ENCODE data around the gene BHLHA9.

The BHLHA9 gene

DNA sequence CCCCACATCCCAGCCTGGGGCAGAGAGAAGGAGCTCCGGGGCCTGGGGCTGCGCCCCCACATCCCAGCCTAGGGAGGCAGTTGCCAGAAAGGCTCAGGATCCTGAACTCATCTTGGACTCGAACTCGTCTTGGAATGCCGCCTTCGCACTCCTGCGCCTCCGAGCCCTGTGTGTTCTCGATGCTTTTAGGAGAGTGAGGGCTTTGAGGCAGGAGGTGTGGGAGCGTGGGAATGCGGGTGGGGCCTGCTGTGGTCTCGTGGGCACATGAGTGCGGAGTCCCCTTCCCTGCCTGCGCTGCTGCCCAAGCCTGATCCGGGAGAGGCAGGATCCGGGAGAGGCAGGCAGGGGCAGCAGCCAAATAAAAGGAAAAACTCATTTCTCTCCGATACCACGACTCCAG lies 1.2 kb downstream of the BHLHA9 start:
- H3K4me1 ChIP-seq (ENCODE audit: control insufficient read depth, insufficient read depth, low read depth, low read length): peaks cover 12% of the 10 kb centered on the region
- no peak overlapping the region for H3K4ac ChIP-seq (ENCODE audit: low read depth in 1 of 2, low read length in 2 of 2)
- H2BK15ac ChIP-seq (ENCODE audit: low read depth, poor library complexity, severe bottlenecking): no peak overlapping the region
- no peak overlapping the region for H2AK5ac ChIP-seq (ENCODE audit: low read length, severe bottlenecking)
- DNase-seq: no peak
- H3K18ac ChIP-seq (ENCODE audit: low read depth in 1 of 2, low read length in 2 of 2): no peak overlapping the region
- no peak overlapping the region for H3K9ac ChIP-seq (ENCODE audit: low read length)
- H3K4me2 ChIP-seq (ENCODE audit: low read length, poor library complexity, severe bottlenecking): no peak overlapping the region
- no peak overlapping the region for H3K14ac ChIP-seq (ENCODE audit: low read length in 2 of 2)
- H3K23ac ChIP-seq (ENCODE audit: low read length in 2 of 2): no peak overlapping the region
- no peak overlapping the region for H2BK12ac ChIP-seq (ENCODE audit: low read length in 2 of 2)
- H3K36me3 ChIP-seq (ENCODE audit: control insufficient read depth in 1 of 2, insufficient read depth in 2 of 2, low read depth in 1 of 2, low read length in 2 of 2): no peaks in the 10 kb centered on the region
- H4K91ac ChIP-seq (ENCODE audit: low read length): no peak overlapping the region
- no peaks in the 10 kb centered on the region for H3K9me3 ChIP-seq (ENCODE audit: control insufficient read depth, low read length)
- H3K27ac ChIP-seq (ENCODE audit: low read length, poor library complexity, severe bottlenecking): no peak overlapping the region
- H3K79me1 ChIP-seq (replicated peaks; ENCODE audit: low read length, poor library complexity, severe bottlenecking): no peaks in the 10 kb centered on the region
- H2BK120ac ChIP-seq (ENCODE audit: low read depth, low read length): no peak overlapping the region
- H2AFZ ChIP-seq (ENCODE audit: low read depth, low read length): no peak overlapping the region
- no peak overlapping the region for H4K8ac ChIP-seq (ENCODE audit: low read length)
- 86% methylated on average over 18 of the region's 18 CpGs for WGBS
- no peak overlapping the region for H3K4me3 ChIP-seq (ENCODE audit: insufficient read depth in 1 of 2, low read depth in 1 of 2, low read length in 2 of 2)
- H2BK5ac ChIP-seq (ENCODE audit: low read depth, low read length, poor library complexity, severe bottlenecking): no peak overlapping the region
- H3K27me3 ChIP-seq (ENCODE audit: control insufficient read depth in 1 of 2, insufficient read depth in 1 of 2, low read length in 2 of 2): peaks cover 19 to 51% of the 10 kb centered on the region in 2 experiments

DNA sequence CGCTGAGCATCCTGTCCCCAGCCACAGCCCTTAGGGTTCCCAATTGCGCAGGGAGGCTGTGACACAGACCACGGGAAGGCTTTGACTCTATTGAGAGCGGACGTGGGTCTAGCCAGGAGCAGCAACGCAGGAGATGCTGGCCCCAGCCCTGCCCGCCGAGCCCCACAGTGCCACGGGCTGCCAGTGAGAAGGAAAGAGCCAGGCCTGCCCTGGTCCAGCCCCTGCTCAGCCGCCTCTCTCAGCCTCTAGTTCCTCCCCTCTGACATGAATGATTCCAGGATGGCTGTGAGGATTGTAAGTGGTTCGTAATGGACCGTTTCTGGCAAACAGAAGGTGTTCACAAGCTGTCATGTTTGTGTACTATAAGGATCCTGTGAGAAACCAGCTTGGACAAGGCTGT lies 2.5 kb downstream of the BHLHA9 start:
- H3K4me3 ChIP-seq (ENCODE audit: insufficient read depth in 1 of 2, low read depth in 1 of 2, low read length in 2 of 2): no peak overlapping the region
- no peak overlapping the region for H3K4me2 ChIP-seq (ENCODE audit: low read length, poor library complexity, severe bottlenecking)
- H3K36me3 ChIP-seq (ENCODE audit: control insufficient read depth in 1 of 2, insufficient read depth in 2 of 2, low read depth in 1 of 2, low read length in 2 of 2): no peaks in the 10 kb centered on the region
- H2AK5ac ChIP-seq (ENCODE audit: low read length, severe bottlenecking): no peak overlapping the region
- DNase-seq: no peak
- peak overlapping the region; percentile 28 for H2BK15ac ChIP-seq (ENCODE audit: low read depth, poor library complexity, severe bottlenecking)
- no peak overlapping the region for H4K8ac ChIP-seq (ENCODE audit: low read length)
- no peak overlapping the region for H2AFZ ChIP-seq (ENCODE audit: low read depth, low read length)
- H3K14ac ChIP-seq (ENCODE audit: low read length in 2 of 2): no peak overlapping the region
- no peaks in the 10 kb centered on the region for H3K79me1 ChIP-seq (replicated peaks; ENCODE audit: low read length, poor library complexity, severe bottlenecking)
- H3K27ac ChIP-seq (ENCODE audit: low read length, poor library complexity, severe bottlenecking): no peak overlapping the region
- H2BK12ac ChIP-seq (ENCODE audit: low read length in 2 of 2): no peak overlapping the region
- no peak overlapping the region for H2BK120ac ChIP-seq (ENCODE audit: low read depth, low read length)
- WGBS: 90% methylated on average over 10 of the region's 12 CpGs
- H4K91ac ChIP-seq (ENCODE audit: low read length): peak overlapping the region; percentile 3
- no peak overlapping the region for H3K9ac ChIP-seq (ENCODE audit: low read length)
- no peaks in the 10 kb centered on the region for H3K9me3 ChIP-seq (ENCODE audit: control insufficient read depth, low read length)
- no peak overlapping the region for H3K4ac ChIP-seq (ENCODE audit: low read depth in 1 of 2, low read length in 2 of 2)
- H2BK5ac ChIP-seq (ENCODE audit: low read depth, low read length, poor library complexity, severe bottlenecking): no peak overlapping the region
- H3K18ac ChIP-seq (ENCODE audit: low read depth in 1 of 2, low read length in 2 of 2): no peak overlapping the region
- no peak overlapping the region for H3K23ac ChIP-seq (ENCODE audit: low read length in 2 of 2)
- H3K27me3 ChIP-seq (ENCODE audit: control insufficient read depth in 1 of 2, insufficient read depth in 1 of 2, low read length in 2 of 2): peaks cover 19 to 54% of the 10 kb centered on the region in 2 experiments
- peaks cover 9% of the 10 kb centered on the region for H3K4me1 ChIP-seq (ENCODE audit: control insufficient read depth, insufficient read depth, low read depth, low read length)

GRCh38 chr17:1273492-1274244 lies 3.4 kb downstream of the BHLHA9 start:
- Histone ChIP-seq H3K14ac (ENCODE audit: low read length in 2 of 2) (no peak overlapping the region), H3K4me3 (ENCODE audit: insufficient read depth in 1 of 2, low read depth in 1 of 2, low read length in 2 of 2) (no peak overlapping the region), H3K23ac (ENCODE audit: low read length in 2 of 2) (no peak overlapping the region), H3K36me3 (ENCODE audit: control insufficient read depth in 1 of 2, insufficient read depth in 2 of 2, low read depth in 1 of 2, low read length in 2 of 2) (no peaks in the 10 kb centered on the region), H3K4me2 (ENCODE audit: low read length, poor library complexity, severe bottlenecking) (no peak overlapping the region), H2BK120ac (ENCODE audit: low read depth, low read length) (no peak overlapping the region), H3K4me1 (ENCODE audit: control insufficient read depth, insufficient read depth, low read depth, low read length) (peaks cover 9% of the 10 kb centered on the region), H3K9ac (ENCODE audit: low read length) (no peak overlapping the region), H4K8ac (ENCODE audit: low read length) (no peak overlapping the region), H3K9me3 (ENCODE audit: control insufficient read depth, low read length) (no peaks in the 10 kb centered on the region), H3K27me3 (ENCODE audit: control insufficient read depth in 1 of 2, insufficient read depth in 1 of 2, low read length in 2 of 2) (peaks cover 22 to 58% of the 10 kb centered on the region in 2 experiments), H4K91ac (ENCODE audit: low read length) (no peak overlapping the region), H3K79me1 (replicated peaks; ENCODE audit: low read length, poor library complexity, severe bottlenecking) (no peaks in the 10 kb centered on the region), H2AFZ (ENCODE audit: low read depth, low read length) (no peak overlapping the region), H2BK15ac (ENCODE audit: low read depth, poor library complexity, severe bottlenecking) (no peak overlapping the region), H3K4ac (ENCODE audit: low read depth in 1 of 2, low read length in 2 of 2) (no peak overlapping the region), H2BK12ac (ENCODE audit: low read length in 2 of 2) (no peak overlapping the region), H2AK5ac (ENCODE audit: low read length, severe bottlenecking) (no peak overlapping the region), H2BK5ac (ENCODE audit: low read depth, low read length, poor library complexity, severe bottlenecking) (no peak overlapping the region), H3K18ac (ENCODE audit: low read depth in 1 of 2, low read length in 2 of 2) (no peak overlapping the region), H3K27ac (ENCODE audit: low read length, poor library complexity, severe bottlenecking) (no peak overlapping the region)
- no peak for DNase-seq
- 87% methylated on average over 13 of the region's 13 CpGs for WGBS

DNA sequence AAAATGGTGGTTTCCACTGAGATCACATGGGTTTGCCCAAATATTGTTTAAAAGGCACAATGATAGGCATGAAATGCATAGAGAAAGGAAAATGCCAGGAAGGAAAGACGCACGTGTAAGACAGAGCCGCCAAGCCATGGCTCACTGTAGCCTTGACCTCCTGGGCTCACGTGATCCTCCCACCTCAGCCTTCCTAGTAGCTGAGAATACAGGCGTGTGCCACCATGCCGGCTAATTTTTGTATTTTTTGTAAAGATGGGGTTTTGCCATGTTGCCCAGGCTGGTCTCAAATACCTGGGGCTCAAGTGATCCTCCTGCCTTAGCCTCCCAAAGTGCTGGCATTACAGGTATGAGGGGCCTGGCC lies 4.0 kb downstream of the BHLHA9 start:
- Histone ChIP-seq H3K14ac (ENCODE audit: low read length in 2 of 2) (no peak overlapping the region), H3K27me3 (ENCODE audit: control insufficient read depth in 1 of 2, insufficient read depth in 1 of 2, low read length in 2 of 2) (peaks cover 27 to 62% of the 10 kb centered on the region in 2 experiments), H2AK5ac (ENCODE audit: low read length, severe bottlenecking) (no peak overlapping the region), H3K9me3 (ENCODE audit: control insufficient read depth, low read length) (no peaks in the 10 kb centered on the region), H3K79me1 (replicated peaks; ENCODE audit: low read length, poor library complexity, severe bottlenecking) (no peaks in the 10 kb centered on the region), H3K4me1 (ENCODE audit: control insufficient read depth, insufficient read depth, low read depth, low read length) (peaks cover 9% of the 10 kb centered on the region), H3K18ac (ENCODE audit: low read depth in 1 of 2, low read length in 2 of 2) (no peak overlapping the region), H2BK120ac (ENCODE audit: low read depth, low read length) (no peak overlapping the region), H2BK5ac (ENCODE audit: low read depth, low read length, poor library complexity, severe bottlenecking) (no peak overlapping the region), H3K9ac (ENCODE audit: low read length) (no peak overlapping the region), H3K4me3 (ENCODE audit: insufficient read depth in 1 of 2, low read depth in 1 of 2, low read length in 2 of 2) (no peak overlapping the region), H3K23ac (ENCODE audit: low read length in 2 of 2) (no peak overlapping the region), H3K36me3 (ENCODE audit: control insufficient read depth in 1 of 2, insufficient read depth in 2 of 2, low read depth in 1 of 2, low read length in 2 of 2) (no peaks in the 10 kb centered on the region), H3K4me2 (ENCODE audit: low read length, poor library complexity, severe bottlenecking) (no peak overlapping the region), H2AFZ (ENCODE audit: low read depth, low read length) (no peak overlapping the region), H3K27ac (ENCODE audit: low read length, poor library complexity, severe bottlenecking) (no peak overlapping the region), H4K91ac (ENCODE audit: low read length) (no peak overlapping the region), H2BK15ac (ENCODE audit: low read depth, poor library complexity, severe bottlenecking) (no peak overlapping the region), H2BK12ac (ENCODE audit: low read length in 2 of 2) (no peak overlapping the region), H4K8ac (ENCODE audit: low read length) (no peak overlapping the region), H3K4ac (ENCODE audit: low read depth in 1 of 2, low read length in 2 of 2) (no peak overlapping the region)
- 90% methylated on average over 6 of the region's 6 CpGs for WGBS
- no peak for DNase-seq
